GM13976 (cell line): ENCODE results near the gene GPT2.

Source experiments
- DNase-seq: peaks from one replicate; pipeline ENCODE4 v3.0.0; 2012; ENCODE audit warnings: low spot score
- CTCF ChIP-seq: IDR thresholded peaks from 2 replicates; pipeline ENCODE4 v1.5.1; 2012; ENCODE audit warnings: borderline replicate concordance, mild to moderate bottlenecking; ENCODE audit not compliant: insufficient read depth; ENCODE audit errors: extremely low read depth, missing control alignments, control extremely low read depth
- in situ Hi-C: fragments of 300-500 bp; cut with MboI; formaldehyde crosslinking; loops from one replicate; pipeline ENCODE4 v1.12.0; 2022; ENCODE audit warnings: low sequenced_read_pairs, mixed read lengths, inconsistent platforms; ENCODE audit not compliant: unreplicated experiment

The GPT2 gene

GRCh38 chr16:46882304-46882939 lies 1.7 kb upstream of the GPT2 start:
- in situ Hi-C loops: no loop called here
- no peak for TF ChIP-seq CTCF

GRCh38 chr16:46882940-46883307 lies 1.2 kb upstream of the GPT2 start:
- in situ Hi-C loops: no loop called here
- no peak for DNase-seq

More at GRCh38 chr16:46882304-46882939, 1.7 kb upstream of the GPT2 start:
- DNase-seq: no peak

GRCh38 chr16:46883353-46883689 lies 841 bp upstream of the GPT2 start:
- no peak for TF ChIP-seq CTCF
- no peak for DNase-seq
- in situ Hi-C loops: no loop called here

More at GRCh38 chr16:46882940-46883307, 1.2 kb upstream of the GPT2 start:
- no peak for TF ChIP-seq CTCF

- in situ Hi-C loops: no loop called here
- TF ChIP-seq CTCF: no peak
Measured at GRCh38 chr16:46884513-46885293, 541 bp downstream of the GPT2 start.

GRCh38 chr16:46885960-46886763 lies 2.0 kb downstream of the GPT2 start:
- in situ Hi-C loops: no loop called here
- no peak for TF ChIP-seq CTCF
- no peak for DNase-seq

More at GRCh38 chr16:46884513-46885293, 541 bp downstream of the GPT2 start:
- no peak for DNase-seq

- TF ChIP-seq CTCF: no peak
- DNase-seq: no peak
- in situ Hi-C loops: no loop called here
Measured at GRCh38 chr16:46886764-46887523, 2.8 kb downstream of the GPT2 start.
